Trophoblast cell (in vitro differentiated cells and primary cell): ENCODE measurements around the gene SMYD4.

Experiments
- DNase-seq, 2 donors: peaks; one replicate each; pipeline ENCODE4 v3.0.0-alpha.2; 2016
- H2AFZ ChIP-seq: 2 replicates; pipeline ENCODE4 v1.6.1; 2013; ENCODE audit warnings: low read length, moderate library complexity, mild to moderate bottlenecking; ENCODE audit not compliant: insufficient read depth, poor library complexity
- H2AK5ac ChIP-seq: 2 replicates; pipeline ENCODE4 v1.6.1; 2013; ENCODE audit warnings: mild to moderate bottlenecking, low read length
- H2BK120ac ChIP-seq: 2 replicates; pipeline ENCODE4 v1.6.1; 2013; ENCODE audit warnings: low read length, mild to moderate bottlenecking, moderate library complexity; ENCODE audit not compliant: insufficient read depth, poor library complexity
- H2BK12ac ChIP-seq: 2 replicates; pipeline ENCODE4 v1.6.1; 2013; ENCODE audit warnings: mild to moderate bottlenecking, low read length, moderate library complexity
- H2BK5ac ChIP-seq: 2 replicates; pipeline ENCODE4 v1.6.1; 2013; ENCODE audit warnings: low read length, low read depth, moderate library complexity, mild to moderate bottlenecking; ENCODE audit not compliant: poor library complexity
- H3K14ac ChIP-seq: 2 replicates; pipeline ENCODE4 v1.6.1; 2013; ENCODE audit warnings: mild to moderate bottlenecking, low read length
- H3K18ac ChIP-seq: 2 replicates; pipeline ENCODE4 v1.6.1; 2013; ENCODE audit warnings: mild to moderate bottlenecking, low read length
- H3K23ac ChIP-seq: 2 replicates; pipeline ENCODE4 v1.6.1; 2013; ENCODE audit warnings: low read length
- H3K27ac ChIP-seq: 2 replicates; pipeline ENCODE4 v1.5.1; 2013; ENCODE audit warnings: low read depth, mild to moderate bottlenecking, inconsistent platforms, low read length, moderate library complexity
- H3K27me3 ChIP-seq: 2 replicates; pipeline ENCODE4 v1.6.1; 2013; ENCODE audit warnings: inconsistent platforms, mild to moderate bottlenecking, low read length, moderate library complexity; ENCODE audit not compliant: insufficient read depth
- H3K36me3 ChIP-seq, 2 experiments: 1 replicate in 1 of 2; 2 replicates in 1 of 2; pipeline ENCODE4 v1.6.1; 2013; ENCODE audit warnings: low read length in 2 of 2, mild to moderate bottlenecking in 2 of 2, moderate library complexity in 1 of 2; ENCODE audit not compliant: insufficient read depth in 2 of 2, control insufficient read depth in 1 of 2
- H3K4ac ChIP-seq: 2 replicates; pipeline ENCODE4 v1.6.1; 2013; ENCODE audit warnings: low read depth, mild to moderate bottlenecking, low read length, moderate library complexity
- H3K4me1 ChIP-seq, 2 experiments: 1 replicate in 1 of 2; 2 replicates in 1 of 2; pipeline ENCODE4 v1.6.1; 2013; ENCODE audit warnings: low read length in 2 of 2, mild to moderate bottlenecking in 2 of 2, moderate library complexity in 1 of 2; ENCODE audit not compliant: insufficient read depth in 2 of 2, control insufficient read depth in 1 of 2
- H3K4me2 ChIP-seq: 2 replicates; pipeline ENCODE4 v1.6.1; 2013; ENCODE audit warnings: inconsistent platforms, mild to moderate bottlenecking, low read length, moderate library complexity
- H3K4me3 ChIP-seq: 2 replicates; pipeline ENCODE4 v1.5.1; 2013; ENCODE audit warnings: mild to moderate bottlenecking, low read depth, low read length, inconsistent platforms
- H3K79me1 ChIP-seq: one replicate; pipeline ENCODE4 v1.6.1; 2013; ENCODE audit warnings: low read length
- H3K79me2 ChIP-seq: 2 replicates; pipeline ENCODE4 v1.6.1; 2013; ENCODE audit warnings: low read length, mild to moderate bottlenecking; ENCODE audit not compliant: control insufficient read depth, insufficient read depth, poor library complexity
- H3K9ac ChIP-seq: 2 replicates; pipeline ENCODE4 v1.6.1; 2013; ENCODE audit warnings: mild to moderate bottlenecking, low read length
- H3K9me3 ChIP-seq: 2 replicates; pipeline ENCODE4 v1.6.1; 2013; ENCODE audit warnings: low read depth, mild to moderate bottlenecking, control low read depth, inconsistent platforms, low read length; ENCODE audit not compliant: insufficient read depth
- H4K12ac ChIP-seq: 2 replicates; pipeline ENCODE4 v1.6.1; 2013; ENCODE audit warnings: low read depth, mild to moderate bottlenecking, low read length, moderate library complexity
- H4K8ac ChIP-seq: 2 replicates; pipeline ENCODE4 v1.6.1; 2013; ENCODE audit warnings: low read depth, mild to moderate bottlenecking, low read length, moderate library complexity
- H4K91ac ChIP-seq: one replicate; pipeline ENCODE4 v1.6.1; 2013; ENCODE audit warnings: low read depth, mild to moderate bottlenecking, low read length, moderate library complexity
- WGBS: extraction: QIAGEN DNeasy Blood & Tissue Kit; methylation state at CpG from one replicate; pipeline ENCODE4 v1.1.7; 2013; ENCODE audit warnings: missing lambda C conversion rate; ENCODE audit not compliant: insufficient read length, insufficient coverage; ENCODE audit errors: extremely low coverage; 5-methylcytosine and 5-hydroxymethylcytosine counted together

Gene SMYD4

GRCh38 chr17:1762901-1763898, 66.5 kb downstream of the SMYD4 start:
- H3K4me3 ChIP-seq, result no peak overlapping the region
- WGBS, result no CpG with 5 or more reads among the region's 22 CpGs
- no peaks in the 10 kb centered on the region for H3K79me1 ChIP-seq
- H3K9me3 ChIP-seq, result peaks cover 3% of the 10 kb centered on the region
- H3K18ac ChIP-seq, result no peak overlapping the region
- H4K8ac ChIP-seq, result no peak overlapping the region
- no peak overlapping the region for H3K14ac ChIP-seq
- no peak overlapping the region for H3K23ac ChIP-seq
- H3K9ac ChIP-seq, result no peak overlapping the region
- H3K27ac ChIP-seq, result no peak overlapping the region
- no peak overlapping the region for H2BK5ac ChIP-seq
- H4K91ac ChIP-seq, result no peak overlapping the region
- H2AFZ ChIP-seq, result no peak overlapping the region
- no peaks in the 10 kb centered on the region for H3K36me3 ChIP-seq
- H3K4me1 ChIP-seq, result peaks cover 2 to 5% of the 10 kb centered on the region in 2 experiments
- no peak overlapping the region for H2AK5ac ChIP-seq
- no peak overlapping the region for H2BK120ac ChIP-seq
- no peak overlapping the region for H3K4me2 ChIP-seq
- H3K27me3 ChIP-seq, result no peaks in the 10 kb centered on the region
- H2BK12ac ChIP-seq, result no peak overlapping the region
- no peaks in the 10 kb centered on the region for H3K79me2 ChIP-seq
- peak in 1 of 2 donors; percentile 14 for DNase-seq
- no peak overlapping the region for H4K12ac ChIP-seq
- H3K4ac ChIP-seq, result no peak overlapping the region

GRCh38 chr17:1762233-1762900, 67.3 kb downstream of the SMYD4 start:
- H3K27me3 ChIP-seq, result no peaks in the 10 kb centered on the region
- DNase-seq, result peak; percentile 25 to 72
- no peak overlapping the region for H3K14ac ChIP-seq
- no peaks in the 10 kb centered on the region for H3K79me1 ChIP-seq
- no peak overlapping the region for H2BK5ac ChIP-seq
- H4K8ac ChIP-seq, result no peak overlapping the region
- no peak overlapping the region for H4K12ac ChIP-seq
- no peak overlapping the region for H2AK5ac ChIP-seq
- no peak overlapping the region for H2BK120ac ChIP-seq
- no peak overlapping the region for H3K9ac ChIP-seq
- H3K4me2 ChIP-seq, result no peak overlapping the region
- H3K27ac ChIP-seq, result no peak overlapping the region
- no peak overlapping the region for H2AFZ ChIP-seq
- H3K23ac ChIP-seq, result no peak overlapping the region
- H3K4me1 ChIP-seq, result peaks cover 2 to 5% of the 10 kb centered on the region in 2 experiments
- no peak overlapping the region for H4K91ac ChIP-seq
- H3K79me2 ChIP-seq, result no peaks in the 10 kb centered on the region
- no peak overlapping the region for H3K18ac ChIP-seq
- no CpG with 5 or more reads among the region's 21 CpGs for WGBS
- no peaks in the 10 kb centered on the region for H3K36me3 ChIP-seq
- H2BK12ac ChIP-seq, result no peak overlapping the region
- H3K4ac ChIP-seq, result no peak overlapping the region
- no peak overlapping the region for H3K4me3 ChIP-seq
- H3K9me3 ChIP-seq, result peaks cover under 1% of the 10 kb centered on the region

- no peak overlapping the region for H3K4me2 ChIP-seq
- H3K18ac ChIP-seq, result no peak overlapping the region
- no peak overlapping the region for H4K12ac ChIP-seq
- no peak overlapping the region for H2BK12ac ChIP-seq
- H3K79me2 ChIP-seq, result no peaks in the 10 kb centered on the region
- H2AK5ac ChIP-seq, result no peak overlapping the region
- no peak for DNase-seq
- no peak overlapping the region for H4K8ac ChIP-seq
- H3K9ac ChIP-seq, result no peak overlapping the region
- H3K14ac ChIP-seq, result no peak overlapping the region
- H3K36me3 ChIP-seq, result no peaks in the 10 kb centered on the region
- no CpG with 5 or more reads among the region's 5 CpGs for WGBS
- H3K27me3 ChIP-seq, result no peaks in the 10 kb centered on the region
- H2BK5ac ChIP-seq, result no peak overlapping the region
- H2AFZ ChIP-seq, result no peak overlapping the region
- H4K91ac ChIP-seq, result no peak overlapping the region
- no peak overlapping the region for H2BK120ac ChIP-seq
- H3K4me1 ChIP-seq, result peaks cover 2 to 5% of the 10 kb centered on the region in 2 experiments
- H3K4ac ChIP-seq, result no peak overlapping the region
- H3K79me1 ChIP-seq, result no peaks in the 10 kb centered on the region
- H3K9me3 ChIP-seq, result no peaks in the 10 kb centered on the region
- no peak overlapping the region for H3K4me3 ChIP-seq
- no peak overlapping the region for H3K27ac ChIP-seq
- H3K23ac ChIP-seq, result no peak overlapping the region
Measured at GRCh38 chr17:1759529-1759928, 70.2 kb downstream of the SMYD4 start.

- Histone ChIP-seq H3K9me3 (no peaks in the 10 kb centered on the region), H3K14ac (no peak overlapping the region), H3K79me1 (no peaks in the 10 kb centered on the region), H4K8ac (no peak overlapping the region), H2AK5ac (no peak overlapping the region), H3K23ac (no peak overlapping the region), H2BK120ac (no peak overlapping the region), H3K27me3 (no peaks in the 10 kb centered on the region), H3K18ac (no peak overlapping the region), H3K9ac (no peak overlapping the region), H3K4me2 (no peak overlapping the region), H4K12ac (no peak overlapping the region), H2AFZ (no peak overlapping the region), H4K91ac (no peak overlapping the region), H3K4me3 (no peak overlapping the region), H3K4me1 (peaks cover 2 to 5% of the 10 kb centered on the region in 2 experiments), H2BK5ac (no peak overlapping the region), H3K36me3 (no peaks in the 10 kb centered on the region), H2BK12ac (no peak overlapping the region), H3K79me2 (no peaks in the 10 kb centered on the region), H3K4ac (no peak overlapping the region), H3K27ac (no peak overlapping the region)
- no CpG with 5 or more reads among the region's 15 CpGs for WGBS
- no peak for DNase-seq
Measured at GRCh38 chr17:1758807-1759206, 70.9 kb downstream of the SMYD4 start.
